WTC11 (cell line): ENCODE results near the gene FDPS. TPM values are rescaled to one million over a fixed set of nuclear protein-coding genes. Genes with fewer than 3 reads are reported as not detected.
A peak's percentile ranks its signal among the peaks of the same experiment; 100 is the strongest.

ENCODE experiments used
- ATAC-seq: fragments of 200-7000 bp; cut with Tn5 transposase; 2 replicates; pipeline ENCODE4 v1.10.0; 2021; ENCODE audit warnings: mild to moderate bottlenecking, moderate library complexity
- CTCF ChIA-PET: fragments of 300-600 bp; sonication (Branson Sonifier 250); formaldehyde crosslinking; loops from one replicate; lab custom pipeline; 2021; ENCODE audit warnings: antibody characterized with exemption; lab: Charles Lee
- POLR2A ChIA-PET: fragments of 350-600 bp; sonication (Branson Sonifier 250); formaldehyde crosslinking; loops from one replicate; lab custom pipeline; 2021; ENCODE audit warnings: antibody characterized with exemption; lab: Charles Lee
- DNase-seq: peaks from one replicate; pipeline ENCODE4 v3.0.0; 2021; ENCODE audit warnings: low spot score
- H3K27ac Mint-ChIP-seq: 2 replicates; pipeline ENCODE4 v1.8.0; 2021; ENCODE audit warnings: mixed read lengths
- H3K27me3 Mint-ChIP-seq: 2 replicates; pipeline ENCODE4 v1.8.0; 2021; ENCODE audit warnings: low read depth, mild to moderate bottlenecking, moderate library complexity, mixed read lengths
- H3K36me3 Mint-ChIP-seq: 2 replicates; pipeline ENCODE4 v1.8.0; 2021; ENCODE audit warnings: mixed read lengths
- H3K4me1 Mint-ChIP-seq: 2 replicates; pipeline ENCODE4 v1.8.0; 2022; ENCODE audit warnings: mixed read lengths
- H3K4me3 Mint-ChIP-seq: 2 replicates; pipeline ENCODE4 v1.8.0; 2021; ENCODE audit warnings: mild to moderate bottlenecking, moderate library complexity, mixed read lengths
- H3K9me3 Mint-ChIP-seq: 2 replicates; pipeline ENCODE4 v1.8.0; 2021; ENCODE audit warnings: mixed read lengths
- CDX4 ChIP-seq: fragments of 250-450 bp; sonication (Bioruptor Pico); IDR thresholded peaks from 2 replicates; pipeline ENCODE4 v1.9.0; 2021; ENCODE audit warnings: moderate library complexity, mild to moderate bottlenecking, inconsistent platforms, borderline replicate concordance
- GABPB1 ChIP-seq: sonication (generic); formaldehyde crosslinking; IDR thresholded peaks from 2 replicates; pipeline ENCODE4 v1.8.1; 2023; ENCODE audit warnings: mild to moderate bottlenecking, missing genetic modification reagents
- IRF2 ChIP-seq: sonication (generic); formaldehyde crosslinking; IDR thresholded peaks from 2 replicates; pipeline ENCODE4 v1.8.0; 2022; ENCODE audit warnings: low read depth, missing genetic modification reagents, borderline replicate concordance
- JUN ChIP-seq: sonication (generic); formaldehyde crosslinking; IDR thresholded peaks from 2 replicates; pipeline ENCODE4 v1.8.0; 2023; ENCODE audit warnings: mild to moderate bottlenecking, missing genetic modification reagents
- MYBL2 ChIP-seq: sonication (generic); formaldehyde crosslinking; IDR thresholded peaks from 2 replicates; pipeline ENCODE4 v1.8.1; 2023; ENCODE audit warnings: mild to moderate bottlenecking, moderate library complexity, missing genetic modification reagents
- SOX15 ChIP-seq: fragments of 250-450 bp; sonication (Bioruptor Pico); IDR thresholded peaks from 2 replicates; pipeline ENCODE4 v1.9.0; 2021; ENCODE audit warnings: mild to moderate bottlenecking
- TCF7 ChIP-seq: sonication (generic); formaldehyde crosslinking; IDR thresholded peaks from 2 replicates; pipeline ENCODE4 v1.8.0; 2022; ENCODE audit warnings: mild to moderate bottlenecking, low read depth, missing genetic modification reagents, moderate library complexity
- USF1 ChIP-seq: sonication (generic); formaldehyde crosslinking; IDR thresholded peaks from 2 replicates; pipeline ENCODE4 v1.8.0; 2022; ENCODE audit warnings: mild to moderate bottlenecking, missing genetic modification reagents
- ZNF219 ChIP-seq: sonication (generic); formaldehyde crosslinking; IDR thresholded peaks from 2 replicates; pipeline ENCODE4 v1.8.0; 2023; ENCODE audit warnings: missing genetic modification reagents, mild to moderate bottlenecking, borderline replicate concordance
- ZNF423 ChIP-seq: fragments of 250-450 bp; sonication (Bioruptor Pico); IDR thresholded peaks from 2 replicates; pipeline ENCODE4 v2.1.2; 2022; ENCODE audit warnings: mild to moderate bottlenecking, moderate library complexity
- total RNA-seq: library from RNA; stranded (reverse); gene quantifications from 3 replicates; pipeline ENCODE4 v1.2.3, GENCODE V29; 2021
- TF ChIP-seq, protein P1 (sequence below): sonication (generic); formaldehyde crosslinking; IDR thresholded peaks from 2 replicates; pipeline ENCODE4 v1.8.1; 2023; ENCODE audit warnings: mild to moderate bottlenecking, missing genetic modification reagents, moderate library complexity
- TF ChIP-seq, protein P2 (sequence below): sonication (generic); formaldehyde crosslinking; IDR thresholded peaks from 2 replicates; pipeline ENCODE4 v1.8.1; 2023; ENCODE audit warnings: mild to moderate bottlenecking, missing genetic modification reagents
- TF ChIP-seq, protein P3 (sequence below): sonication (generic); formaldehyde crosslinking; conservative IDR thresholded peaks from 2 replicates; pipeline ENCODE4 v1.8.1; 2022; ENCODE audit warnings: mild to moderate bottlenecking, missing genetic modification reagents
- TF ChIP-seq, protein P4 (sequence below): sonication (generic); formaldehyde crosslinking; IDR thresholded peaks from 2 replicates; pipeline ENCODE4 v1.8.1; 2022; ENCODE audit warnings: low read depth, missing genetic modification reagents, borderline replicate concordance
- TF ChIP-seq, protein P5 (sequence below): fragments of 250-450 bp; sonication (Bioruptor Pico); IDR thresholded peaks from 2 replicates; pipeline ENCODE4 v1.9.0; 2021; ENCODE audit warnings: mild to moderate bottlenecking, borderline replicate concordance
- TF ChIP-seq, protein P6 (sequence below): fragments of 250-450 bp; sonication (Bioruptor Pico); IDR thresholded peaks from 2 replicates; pipeline ENCODE4 v2.1.2; 2022; ENCODE audit warnings: mild to moderate bottlenecking, moderate library complexity

Gene FDPS
- total RNA-seq, 1 experiment from 2014 or later: 354 TPM

GRCh38 chr1:155269381-155269780 lies 39.3 kb upstream of the FDPS start:
- no peak for ATAC-seq
- TF ChIP-seq IRF2 (CRISPR knock-in tag) (no peak), ZNF219 (CRISPR knock-in tag) (no peak), JUN (CRISPR knock-in tag) (no peak), CDX4 (no peak), USF1 (CRISPR knock-in tag) (no peak), TCF7 (no peak), GABPB1 (CRISPR knock-in tag) (no peak), ZNF423 (no peak), MYBL2 (CRISPR knock-in tag) (no peak), SOX15 (CRISPR knock-in tag) (no peak)
- TF ChIP-seq, protein P1, sequence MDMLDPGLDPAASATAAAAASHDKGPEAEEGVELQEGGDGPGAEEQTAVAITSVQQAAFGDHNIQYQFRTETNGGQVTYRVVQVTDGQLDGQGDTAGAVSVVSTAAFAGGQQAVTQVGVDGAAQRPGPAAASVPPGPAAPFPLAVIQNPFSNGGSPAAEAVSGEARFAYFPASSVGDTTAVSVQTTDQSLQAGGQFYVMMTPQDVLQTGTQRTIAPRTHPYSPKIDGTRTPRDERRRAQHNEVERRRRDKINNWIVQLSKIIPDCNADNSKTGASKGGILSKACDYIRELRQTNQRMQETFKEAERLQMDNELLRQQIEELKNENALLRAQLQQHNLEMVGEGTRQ: no peak
- TF ChIP-seq, protein P2, sequence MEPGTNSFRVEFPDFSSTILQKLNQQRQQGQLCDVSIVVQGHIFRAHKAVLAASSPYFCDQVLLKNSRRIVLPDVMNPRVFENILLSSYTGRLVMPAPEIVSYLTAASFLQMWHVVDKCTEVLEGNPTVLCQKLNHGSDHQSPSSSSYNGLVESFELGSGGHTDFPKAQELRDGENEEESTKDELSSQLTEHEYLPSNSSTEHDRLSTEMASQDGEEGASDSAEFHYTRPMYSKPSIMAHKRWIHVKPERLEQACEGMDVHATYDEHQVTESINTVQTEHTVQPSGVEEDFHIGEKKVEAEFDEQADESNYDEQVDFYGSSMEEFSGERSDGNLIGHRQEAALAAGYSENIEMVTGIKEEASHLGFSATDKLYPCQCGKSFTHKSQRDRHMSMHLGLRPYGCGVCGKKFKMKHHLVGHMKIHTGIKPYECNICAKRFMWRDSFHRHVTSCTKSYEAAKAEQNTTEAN: no peak
- TF ChIP-seq, protein P3, sequence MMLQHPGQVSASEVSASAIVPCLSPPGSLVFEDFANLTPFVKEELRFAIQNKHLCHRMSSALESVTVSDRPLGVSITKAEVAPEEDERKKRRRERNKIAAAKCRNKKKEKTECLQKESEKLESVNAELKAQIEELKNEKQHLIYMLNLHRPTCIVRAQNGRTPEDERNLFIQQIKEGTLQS (CRISPR knock-in tag): no peak
- TF ChIP-seq, protein P4, sequence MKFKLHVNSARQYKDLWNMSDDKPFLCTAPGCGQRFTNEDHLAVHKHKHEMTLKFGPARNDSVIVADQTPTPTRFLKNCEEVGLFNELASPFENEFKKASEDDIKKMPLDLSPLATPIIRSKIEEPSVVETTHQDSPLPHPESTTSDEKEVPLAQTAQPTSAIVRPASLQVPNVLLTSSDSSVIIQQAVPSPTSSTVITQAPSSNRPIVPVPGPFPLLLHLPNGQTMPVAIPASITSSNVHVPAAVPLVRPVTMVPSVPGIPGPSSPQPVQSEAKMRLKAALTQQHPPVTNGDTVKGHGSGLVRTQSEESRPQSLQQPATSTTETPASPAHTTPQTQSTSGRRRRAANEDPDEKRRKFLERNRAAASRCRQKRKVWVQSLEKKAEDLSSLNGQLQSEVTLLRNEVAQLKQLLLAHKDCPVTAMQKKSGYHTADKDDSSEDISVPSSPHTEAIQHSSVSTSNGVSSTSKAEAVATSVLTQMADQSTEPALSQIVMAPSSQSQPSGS: no peak
- TF ChIP-seq, protein P5, sequence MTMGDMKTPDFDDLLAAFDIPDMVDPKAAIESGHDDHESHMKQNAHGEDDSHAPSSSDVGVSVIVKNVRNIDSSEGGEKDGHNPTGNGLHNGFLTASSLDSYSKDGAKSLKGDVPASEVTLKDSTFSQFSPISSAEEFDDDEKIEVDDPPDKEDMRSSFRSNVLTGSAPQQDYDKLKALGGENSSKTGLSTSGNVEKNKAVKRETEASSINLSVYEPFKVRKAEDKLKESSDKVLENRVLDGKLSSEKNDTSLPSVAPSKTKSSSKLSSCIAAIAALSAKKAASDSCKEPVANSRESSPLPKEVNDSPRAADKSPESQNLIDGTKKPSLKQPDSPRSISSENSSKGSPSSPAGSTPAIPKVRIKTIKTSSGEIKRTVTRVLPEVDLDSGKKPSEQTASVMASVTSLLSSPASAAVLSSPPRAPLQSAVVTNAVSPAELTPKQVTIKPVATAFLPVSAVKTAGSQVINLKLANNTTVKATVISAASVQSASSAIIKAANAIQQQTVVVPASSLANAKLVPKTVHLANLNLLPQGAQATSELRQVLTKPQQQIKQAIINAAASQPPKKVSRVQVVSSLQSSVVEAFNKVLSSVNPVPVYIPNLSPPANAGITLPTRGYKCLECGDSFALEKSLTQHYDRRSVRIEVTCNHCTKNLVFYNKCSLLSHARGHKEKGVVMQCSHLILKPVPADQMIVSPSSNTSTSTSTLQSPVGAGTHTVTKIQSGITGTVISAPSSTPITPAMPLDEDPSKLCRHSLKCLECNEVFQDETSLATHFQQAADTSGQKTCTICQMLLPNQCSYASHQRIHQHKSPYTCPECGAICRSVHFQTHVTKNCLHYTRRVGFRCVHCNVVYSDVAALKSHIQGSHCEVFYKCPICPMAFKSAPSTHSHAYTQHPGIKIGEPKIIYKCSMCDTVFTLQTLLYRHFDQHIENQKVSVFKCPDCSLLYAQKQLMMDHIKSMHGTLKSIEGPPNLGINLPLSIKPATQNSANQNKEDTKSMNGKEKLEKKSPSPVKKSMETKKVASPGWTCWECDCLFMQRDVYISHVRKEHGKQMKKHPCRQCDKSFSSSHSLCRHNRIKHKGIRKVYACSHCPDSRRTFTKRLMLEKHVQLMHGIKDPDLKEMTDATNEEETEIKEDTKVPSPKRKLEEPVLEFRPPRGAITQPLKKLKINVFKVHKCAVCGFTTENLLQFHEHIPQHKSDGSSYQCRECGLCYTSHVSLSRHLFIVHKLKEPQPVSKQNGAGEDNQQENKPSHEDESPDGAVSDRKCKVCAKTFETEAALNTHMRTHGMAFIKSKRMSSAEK: no peak
- TF ChIP-seq, protein P6, sequence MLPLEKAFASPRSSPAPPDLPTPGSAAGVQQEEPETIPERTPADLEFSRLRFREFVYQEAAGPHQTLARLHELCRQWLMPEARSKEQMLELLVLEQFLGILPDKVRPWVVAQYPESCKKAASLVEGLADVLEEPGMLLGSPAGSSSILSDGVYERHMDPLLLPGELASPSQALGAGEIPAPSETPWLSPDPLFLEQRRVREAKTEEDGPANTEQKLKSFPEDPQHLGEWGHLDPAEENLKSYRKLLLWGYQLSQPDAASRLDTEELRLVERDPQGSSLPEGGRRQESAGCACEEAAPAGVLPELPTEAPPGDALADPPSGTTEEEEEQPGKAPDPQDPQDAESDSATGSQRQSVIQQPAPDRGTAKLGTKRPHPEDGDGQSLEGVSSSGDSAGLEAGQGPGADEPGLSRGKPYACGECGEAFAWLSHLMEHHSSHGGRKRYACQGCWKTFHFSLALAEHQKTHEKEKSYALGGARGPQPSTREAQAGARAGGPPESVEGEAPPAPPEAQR (CRISPR knock-in tag): no peak
- Mint-ChIP-seq H3K27ac (peak overlapping the region; percentile 60; the same call in 1 of the 2 replicates), H3K4me3 (no peak overlapping the region), H3K36me3 (peaks cover 76% of the 10 kb centered on the region), H3K9me3 (no peaks in the 10 kb centered on the region), H3K4me1 (peaks cover 18% of the 10 kb centered on the region), H3K27me3 (no peaks in the 10 kb centered on the region)
- ChIA-PET POLR2A (no interaction called here), CTCF (interaction anchor here (0.9 kb wide), 1 partner anchor 53 kb away, joined by 3 read pairs; no protein-coding TSS in a partner anchor)
- DNase-seq: no peak
